ENCODE results near the gene TNRC18. TPM values are rescaled to one million over a fixed set of nuclear protein-coding genes. Genes with fewer than 3 reads are reported as not detected.
A peak's percentile ranks its signal among the peaks of the same experiment; 100 is the strongest.

Gene TNRC18
- total and polyA plus RNA-seq, 2 of the 8 experiments (the other 6 are each of a cell fraction or from before 2014, with no cell fraction given) = 1.7 to 8.6 TPM

- H2BK5ac ChIP-seq (ENCODE audit: low read depth, low read length) = 0 out of 2 replicates have a peak overlapping the region, but pooled peaks have one; percentile 16
- no peak overlapping the region for H2BK120ac ChIP-seq (replicated peaks; ENCODE audit: low read depth, low read length)
- H2AK5ac ChIP-seq (ENCODE audit: low read depth, low read length) = no peak overlapping the region
- POLR2A ChIA-PET (ENCODE audit: partially characterized antibody) = interaction anchor here (1.2 to 1.9 kb wide), 2 partner anchors 20 to 43 kb away, joined by 3 to 4 read pairs; partner anchors contain the start of gene TNRC18
- H2AFZ ChIP-seq (ENCODE audit: low read length) = no peak overlapping the region
- H4K8ac ChIP-seq (ENCODE audit: extremely low read depth, insufficient read depth, low read length) = peak overlapping the region; percentile 85; the same call in 1 of the 2 replicates
- no peak overlapping the region for H2BK20ac ChIP-seq (ENCODE audit: low read length)
- no peak overlapping the region for H3K18ac ChIP-seq (ENCODE audit: extremely low read depth, low read length)
- no peak overlapping the region for H3K4ac ChIP-seq (replicated peaks; ENCODE audit: insufficient read length, low read depth, low read length)
- H3K4me3 ChIP-seq (ENCODE audit: extremely low read depth in 1 of 4, insufficient read depth in 2 of 4, low read depth in 3 of 4, low read length in 4 of 4) = no peak overlapping the region
- no peak overlapping the region for H2BK15ac ChIP-seq (ENCODE audit: low read length)
- H3K23me2 ChIP-seq (ENCODE audit: low read depth, low read length) = no peaks in the 10 kb centered on the region
- H3K4me2 ChIP-seq (ENCODE audit: insufficient read depth in 1 of 2, low read depth in 2 of 2, low read length in 2 of 2) = no peak overlapping the region
- no peak for FAIRE-seq
- CTCF ChIA-PET (ENCODE audit: partially characterized antibody) = interaction anchor here (0.7 to 1.4 kb wide), 4 partner anchors 14 to 285 kb away, joined by 3 to 4 read pairs (median 3); no protein-coding TSS in a partner anchor
- H3K23ac ChIP-seq (ENCODE audit: insufficient read length) = no peak overlapping the region
- H3K27ac ChIP-seq (ENCODE audit: low read depth, low read length) = no peak overlapping the region
- H3K79me2 ChIP-seq (ENCODE audit: control insufficient read depth in 1 of 2, insufficient read depth in 2 of 2, low read length in 2 of 2) = no peaks in the 10 kb centered on the region
- peaks cover 2 to 4% of the 10 kb centered on the region in 2 experiments for H4K20me1 ChIP-seq (replicated peaks in 1 of 2; ENCODE audit: control insufficient read depth in 1 of 2, insufficient read depth in 2 of 2, low read length in 2 of 2)
- peaks cover 3% of the 10 kb centered on the region; the same call in 1 of the 2 replicates for H3K79me1 ChIP-seq (ENCODE audit: low read depth, low read length)
- DNase-seq (ENCODE audit: low read depth in 1 of 2, low spot score in 2 of 2) = no peak
- no peaks in the 10 kb centered on the region for H3K9me3 ChIP-seq (ENCODE audit: insufficient read depth in 2 of 2, low read depth in 1 of 2, low read length in 1 of 2)
- peaks cover 0 to 10% (median 7%) of the 10 kb centered on the region in 4 experiments; a peak in 6 of 7 replicates for H3K4me1 ChIP-seq (replicated peaks in 1 of 4; ENCODE audit: control insufficient read depth in 3 of 4, insufficient read depth in 4 of 4, low read length in 3 of 4)
- H3K27me3 ChIP-seq (replicated peaks in 1 of 4; ENCODE audit: control insufficient read depth in 3 of 4, extremely low read depth in 1 of 4, insufficient read depth in 3 of 4, low read length in 3 of 4) = no peaks in the 10 kb centered on the region
- no peak overlapping the region for H3K56ac ChIP-seq (replicated peaks; ENCODE audit: insufficient read length, low read depth, low read length)
- H2BK12ac ChIP-seq (ENCODE audit: low read depth, low read length) = no peak overlapping the region
- H3K9ac ChIP-seq (replicated peaks in 1 of 4; ENCODE audit: extremely low read depth in 1 of 4, low read depth in 3 of 4, low read length in 3 of 4) = no peak overlapping the region
- no peak overlapping the region for H4K91ac ChIP-seq (replicated peaks; ENCODE audit: insufficient read length, low read length)
- H3K14ac ChIP-seq (ENCODE audit: insufficient read length) = no peak overlapping the region
- no peaks in the 10 kb centered on the region for H3K36me3 ChIP-seq (ENCODE audit: control insufficient read depth in 2 of 4, insufficient read depth in 4 of 4, low read length in 3 of 4)
- 85% methylated on average over 19 of the region's 20 CpGs; no CpG with 5 or more reads in 1 of the 2 experiments for WGBS, 2 experiments (ENCODE audit: extremely low coverage in 1 of 2, insufficient coverage in 1 of 2, insufficient read length in 1 of 2, insufficient replicate concordance in 2 of 2, low coverage in 1 of 2, low lambda C conversion rate in 2 of 2, missing lambda C conversion rate in 1 of 2)
- H4K5ac ChIP-seq (ENCODE audit: insufficient read length, low read depth, low read length) = no peak overlapping the region
- TF ChIP-seq JUN (IDR thresholded peaks at IDR 0.05; ENCODE audit: low read depth, low read length) = no peak
- TF ChIP-seq ATF3 (IDR thresholded peaks at IDR 0.05; ENCODE audit: insufficient read depth, low read depth, low read length) = no peak
- TF ChIP-seq ASH2L (IDR thresholded peaks at IDR 0.05; ENCODE audit: low read length) = no peak
- TF ChIP-seq TBP (IDR thresholded peaks at IDR 0.05; ENCODE audit: low read depth, low read length) = no peak
- TF ChIP-seq CBX5 (IDR thresholded peaks at IDR 0.05; ENCODE audit: low read depth, low read length) = no peak
- no peak for TF ChIP-seq POU5F1 (IDR thresholded peaks at IDR 0.05; ENCODE audit: low read depth, low read length)
- TF ChIP-seq FOSL1 (IDR thresholded peaks at IDR 0.05; ENCODE audit: insufficient read depth, low read depth, low read length) = no peak
- no peak for TF ChIP-seq SP1 (IDR thresholded peaks at IDR 0.05; ENCODE audit: low read depth, low read length)
- TF ChIP-seq CTBP2 (IDR thresholded peaks at IDR 0.05; ENCODE audit: borderline replicate concordance, insufficient read depth, insufficient read length, low read length) = no peak
Measured at GRCh38 chr7:5380350-5381070, 43.1 kb downstream of the TNRC18 start.
